HepG2 (cell line): Measurements from ENCODE around the gene ZMIZ1. TPM values are rescaled to one million over a fixed set of nuclear protein-coding genes. Genes with fewer than 3 reads are reported as not detected.

Experiments
- ARNT2 ChIP-seq: sonication (generic); formaldehyde crosslinking; IDR thresholded peaks from 2 replicates; pipeline ENCODE4 v1.8.0; 2022; ENCODE audit warnings: mild to moderate bottlenecking, low read depth, missing genetic modification reagents, moderate library complexity
- ATM ChIP-seq: fragments of 450-650 bp; IDR thresholded peaks from 2 replicates; pipeline ENCODE4 v1.7.1; 2017; ENCODE audit warnings: mild to moderate bottlenecking, borderline replicate concordance
- ESRRA ChIP-seq: sonication (generic); formaldehyde crosslinking; IDR thresholded peaks from 2 replicates; pipeline ENCODE4 v1.5.1; 2020; ENCODE audit warnings: mild to moderate bottlenecking, low read depth, missing genetic modification reagents
- FLYWCH1 ChIP-seq: sonication (generic); formaldehyde crosslinking; IDR thresholded peaks from 2 replicates; pipeline ENCODE4 v1.8.1; 2023; ENCODE audit warnings: mild to moderate bottlenecking, missing genetic modification reagents
- HOXA3 ChIP-seq: sonication (generic); formaldehyde crosslinking; IDR thresholded peaks from 2 replicates; pipeline ENCODE4 v1.5.0; 2020; ENCODE audit warnings: missing genetic modification reagents
- PHB2 ChIP-seq: fragments of 450-650 bp; IDR thresholded peaks from 2 replicates; pipeline ENCODE4 v1.6.1; 2018; ENCODE audit not compliant: partially characterized antibody
- SAP130 ChIP-seq: IDR thresholded peaks from 2 replicates; pipeline ENCODE4 v1.6.1; 2016; ENCODE audit warnings: low read depth
- UBTF ChIP-seq: sonication (generic); formaldehyde crosslinking; IDR thresholded peaks from 2 replicates; pipeline ENCODE4 v1.4.0; 2020; ENCODE audit warnings: mild to moderate bottlenecking, missing genetic modification reagents
- ZBTB10 ChIP-seq: sonication (generic); formaldehyde crosslinking; IDR thresholded peaks from 2 replicates; pipeline ENCODE4 v1.4.0; 2020; ENCODE audit warnings: missing genetic modification reagents, borderline replicate concordance
- ZEB1 ChIP-seq: IDR thresholded peaks from 2 replicates; pipeline ENCODE4 v1.6.1; 2012; ENCODE audit warnings: mild to moderate bottlenecking, low read depth, inconsistent platforms; ENCODE audit not compliant: insufficient replicate concordance
- ZNF296 ChIP-seq: sonication (generic); formaldehyde crosslinking; conservative IDR thresholded peaks from 2 replicates; pipeline ENCODE4 v1.5.0; 2020; ENCODE audit warnings: mild to moderate bottlenecking, missing genetic modification reagents
- ZNF883 ChIP-seq: sonication (generic); formaldehyde crosslinking; IDR thresholded peaks from 2 replicates; pipeline ENCODE4 v1.5.1; 2020; ENCODE audit warnings: mild to moderate bottlenecking, missing genetic modification reagents; ENCODE audit errors: not compliant biosample characterization
- polyA plus RNA-seq, 8 experiments: library from polyadenylated mRNA; depleted of rRNA in 3 of 8; stranded (reverse) in 7 of 8; unstranded in 1 of 8; fragments of >200 nt; fragmentation: Illumina TruSeq in 4 of 8; extraction: Trizol in 4 of 8; gene quantifications; 2 replicates each; pipeline versions ENCODE4 v1.2.1 to v1.2.3, GENCODE V29; 2011 to 2016; ENCODE audit warnings: low read depth in 4 of 8, missing spikeins in 1 of 8, mixed read lengths in 1 of 8; ENCODE audit not compliant: insufficient read depth in 1 of 8
- total RNA-seq, 5 experiments: library from RNA; depleted of rRNA; stranded (reverse); fragments of >200 nt; fragmentation: Illumina TruSeq; extraction: Trizol; gene quantifications; 2 replicates each; pipeline ENCODE4 v1.2.3, GENCODE V29; 2016; ENCODE audit warnings: low read depth in 1 of 5
- TF ChIP-seq, protein P1 (sequence below): sonication (generic); formaldehyde crosslinking; IDR thresholded peaks from 2 replicates; pipeline ENCODE4 v1.5.0; 2020; ENCODE audit warnings: mild to moderate bottlenecking, missing genetic modification reagents
- TF ChIP-seq, protein P2 (sequence below): sonication (generic); formaldehyde crosslinking; IDR thresholded peaks from 2 replicates; pipeline ENCODE4 v1.5.0; 2020; ENCODE audit warnings: missing genetic modification reagents
- TF ChIP-seq, protein P3 (sequence below): sonication (generic); formaldehyde crosslinking; conservative IDR thresholded peaks from 2 replicates; pipeline ENCODE4 v1.4.0; 2020; ENCODE audit warnings: missing genetic modification reagents

ZMIZ1 gene
- total and polyA plus RNA-seq, 2 of the 13 experiments (the other 11 are each of a cell fraction or from before 2014, with no cell fraction given): 5.3 to 10.2 TPM

GRCh38 chr10:79188154-79188965 lies 119.6 kb downstream of the ZMIZ1 start (continued):
- TF ChIP-seq, protein P1, sequence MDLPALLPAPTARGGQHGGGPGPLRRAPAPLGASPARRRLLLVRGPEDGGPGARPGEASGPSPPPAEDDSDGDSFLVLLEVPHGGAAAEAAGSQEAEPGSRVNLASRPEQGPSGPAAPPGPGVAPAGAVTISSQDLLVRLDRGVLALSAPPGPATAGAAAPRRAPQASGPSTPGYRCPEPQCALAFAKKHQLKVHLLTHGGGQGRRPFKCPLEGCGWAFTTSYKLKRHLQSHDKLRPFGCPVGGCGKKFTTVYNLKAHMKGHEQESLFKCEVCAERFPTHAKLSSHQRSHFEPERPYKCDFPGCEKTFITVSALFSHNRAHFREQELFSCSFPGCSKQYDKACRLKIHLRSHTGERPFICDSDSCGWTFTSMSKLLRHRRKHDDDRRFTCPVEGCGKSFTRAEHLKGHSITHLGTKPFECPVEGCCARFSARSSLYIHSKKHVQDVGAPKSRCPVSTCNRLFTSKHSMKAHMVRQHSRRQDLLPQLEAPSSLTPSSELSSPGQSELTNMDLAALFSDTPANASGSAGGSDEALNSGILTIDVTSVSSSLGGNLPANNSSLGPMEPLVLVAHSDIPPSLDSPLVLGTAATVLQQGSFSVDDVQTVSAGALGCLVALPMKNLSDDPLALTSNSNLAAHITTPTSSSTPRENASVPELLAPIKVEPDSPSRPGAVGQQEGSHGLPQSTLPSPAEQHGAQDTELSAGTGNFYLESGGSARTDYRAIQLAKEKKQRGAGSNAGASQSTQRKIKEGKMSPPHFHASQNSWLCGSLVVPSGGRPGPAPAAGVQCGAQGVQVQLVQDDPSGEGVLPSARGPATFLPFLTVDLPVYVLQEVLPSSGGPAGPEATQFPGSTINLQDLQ (CRISPR knock-in tag): no peak
- TF ChIP-seq ZEB1: no peak
- peak; percentile 81 for TF ChIP-seq SAP130 (CRISPR knock-in tag)
- TF ChIP-seq, protein P2, sequence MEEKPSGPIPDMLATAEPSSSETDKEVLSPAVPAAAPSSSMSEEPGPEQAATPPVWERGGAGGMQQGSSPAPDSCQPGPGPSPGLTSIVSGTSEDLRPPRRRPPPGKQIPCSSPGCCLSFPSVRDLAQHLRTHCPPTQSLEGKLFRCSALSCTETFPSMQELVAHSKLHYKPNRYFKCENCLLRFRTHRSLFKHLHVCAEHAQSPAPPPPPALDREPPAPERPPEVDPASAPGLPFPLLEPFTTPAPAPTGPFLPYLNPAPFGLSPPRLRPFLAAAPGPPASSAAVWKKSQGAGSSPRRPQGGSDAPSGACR: no peak
- TF ChIP-seq, protein P3, sequence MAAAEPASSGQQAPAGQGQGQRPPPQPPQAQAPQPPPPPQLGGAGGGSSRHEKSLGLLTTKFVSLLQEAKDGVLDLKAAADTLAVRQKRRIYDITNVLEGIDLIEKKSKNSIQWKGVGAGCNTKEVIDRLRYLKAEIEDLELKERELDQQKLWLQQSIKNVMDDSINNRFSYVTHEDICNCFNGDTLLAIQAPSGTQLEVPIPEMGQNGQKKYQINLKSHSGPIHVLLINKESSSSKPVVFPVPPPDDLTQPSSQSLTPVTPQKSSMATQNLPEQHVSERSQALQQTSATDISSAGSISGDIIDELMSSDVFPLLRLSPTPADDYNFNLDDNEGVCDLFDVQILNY (CRISPR knock-in tag): no peak
- TF ChIP-seq ZBTB10 (CRISPR knock-in tag): no peak
- no peak for TF ChIP-seq FLYWCH1 (CRISPR knock-in tag)
- TF ChIP-seq ZNF883: no peak
- TF ChIP-seq ARNT2 (CRISPR knock-in tag): peak; percentile 34; the same call in 1 of the 2 replicates
- peak; percentile 88 for TF ChIP-seq ESRRA (CRISPR knock-in tag)
- peak; percentile 83 for TF ChIP-seq HOXA3
- TF ChIP-seq ZNF296 (CRISPR knock-in tag): no peak
- TF ChIP-seq PHB2: no peak
- TF ChIP-seq ATM: no peak
- no peak for TF ChIP-seq UBTF
